HCT116 (cell line): Measurements from ENCODE around the gene ARCN1. TPM values are rescaled to one million over a fixed set of nuclear protein-coding genes. Genes with fewer than 3 reads are reported as not detected.

Source experiments
- ATAC-seq: fragments of 200-7000 bp; cut with Tn5 transposase; 2 replicates; pipeline ENCODE4 v1.9.1; 2020; ENCODE audit warnings: mild to moderate bottlenecking, moderate library complexity
- BruUV-seq: library from RNA; stranded (reverse); fragments of 400-500 nt; replicated peaks from 2 replicates; lab custom pipeline; 2021; lab: Mats Ljungman, UMichigan
- CTCF ChIA-PET: fragments of 300-600 bp; sonication (Branson Sonifier 250); formaldehyde crosslinking; loops from one replicate; lab custom pipeline; 2021; ENCODE audit warnings: antibody characterized with exemption; lab: Charles Lee
- POLR2A ChIA-PET: fragments of 300-600, 350-600 bp; sonication (Branson Sonifier 250); formaldehyde crosslinking; loops from one replicate; lab custom pipeline; 2021; ENCODE audit warnings: antibody characterized with exemption; lab: Charles Lee
- RAD21 ChIA-PET, 2 experiments: fragments of 300-600 bp; sonication (Branson Sonifier 250); formaldehyde crosslinking; loops; one replicate each; lab custom pipeline; 2023; ENCODE audit warnings: low total read pairs in 2 of 2; ENCODE audit not compliant: uncharacterized antibody in 2 of 2, unreplicated experiment in 2 of 2, low non-redundant PET in 1 of 2; lab: Charles Lee
- DNase-seq: peaks from one replicate; pipeline ENCODE4 v3.0.0-alpha.2; 2010; ENCODE audit warnings: low read depth, low spot score
- H2AFZ ChIP-seq: fragments of 200-600 bp; shearing (Covaris generic), sonication (generic); 2 replicates; pipeline ENCODE4 v1.6.1; 2017; ENCODE audit warnings: low read depth, mixed run types, mixed read lengths, antibody characterized with exemption, low read length; ENCODE audit not compliant: poor library complexity, severe bottlenecking
- H3K27ac ChIP-seq: 2 replicates; pipeline ENCODE4 v1.5.1; 2012; ENCODE audit warnings: low read depth, low read length
- H3K27me3 ChIP-seq: fragments of 200-600 bp; sonication (generic); 2 replicates; pipeline ENCODE4 v1.6.1; 2016; ENCODE audit warnings: mixed run types, low read length, mixed read lengths; ENCODE audit not compliant: insufficient read depth
- H3K36me3 ChIP-seq, 2 experiments: fragments of 200-500 bp in 1 of 2; fragments of 200-600 bp in 1 of 2; sonication (Bioruptor generic) in 1 of 2; sonication (generic) in 1 of 2; 2 replicates each; pipeline versions ENCODE4 v1.5.1 to v1.6.1; 2014 to 2016; ENCODE audit warnings: low read length in 2 of 2, inconsistent platforms in 1 of 2, mixed read lengths in 1 of 2, mixed run types in 1 of 2; ENCODE audit not compliant: insufficient read depth in 2 of 2, control insufficient read depth in 1 of 2
- H3K4me1 ChIP-seq, 2 experiments: fragments of 200-600 bp in 1 of 2; sonication (generic) in 1 of 2; 2 replicates each; pipeline versions ENCODE4 v1.5.1 to v1.6.1; 2012 to 2017; ENCODE audit warnings: low read length in 2 of 2, inconsistent platforms in 1 of 2, mild to moderate bottlenecking in 1 of 2, mixed read lengths in 1 of 2, mixed run types in 1 of 2, moderate library complexity in 1 of 2; ENCODE audit not compliant: insufficient read depth in 2 of 2, control insufficient read depth in 1 of 2
- H3K4me2 ChIP-seq: fragments of 200-600 bp; sonication (generic); 2 replicates; pipeline ENCODE4 v1.6.1; 2017; ENCODE audit warnings: mixed run types, low read length, mixed read lengths
- H3K4me3 ChIP-seq, 2 experiments: fragments of 200-600 bp in 1 of 2; sonication (generic) in 1 of 2; replicated peaks in 1 of 2; 2 replicates each; pipeline ENCODE4 v1.5.1; 2011 to 2016; ENCODE audit warnings: low read length in 2 of 2, control low read depth in 1 of 2, low read depth in 1 of 2, mild to moderate bottlenecking in 1 of 2, mixed read lengths in 1 of 2, mixed run types in 1 of 2
- H3K79me2 ChIP-seq: fragments of 200-600 bp; sonication (generic); 2 replicates; pipeline ENCODE4 v1.6.1; 2017; ENCODE audit warnings: mild to moderate bottlenecking, mixed run types, low read length, moderate library complexity, mixed read lengths; ENCODE audit not compliant: insufficient read depth
- H3K9ac ChIP-seq: fragments of 200-600 bp; sonication (generic); 2 replicates; pipeline ENCODE4 v1.6.1; 2016; ENCODE audit warnings: low read length, mixed read lengths
- H3K9me2 ChIP-seq: fragments of 200-600 bp; sonication (generic), shearing (Covaris generic); 2 replicates; pipeline ENCODE4 v1.6.1; 2017; ENCODE audit warnings: mixed run types, mild to moderate bottlenecking, moderate library complexity; ENCODE audit not compliant: insufficient read depth
- H3K9me3 ChIP-seq, 2 experiments: fragments of 200-500 bp in 1 of 2; fragments of 200-600 bp in 1 of 2; sonication (Bioruptor generic) in 1 of 2; sonication (generic) in 1 of 2; 2 replicates each; pipeline ENCODE4 v1.6.1; 2014 to 2017; ENCODE audit warnings: low read length in 2 of 2, mixed read lengths in 2 of 2, inconsistent platforms in 1 of 2, low read depth in 1 of 2, mild to moderate bottlenecking in 1 of 2, mixed run types in 1 of 2, moderate library complexity in 1 of 2; ENCODE audit not compliant: control insufficient read depth in 1 of 2, insufficient read depth in 1 of 2
- H4K20me1 ChIP-seq: fragments of 200-600 bp; sonication (generic), shearing (Covaris generic); 2 replicates; pipeline ENCODE4 v1.6.1; 2017; ENCODE audit warnings: mixed run types, mild to moderate bottlenecking, moderate library complexity; ENCODE audit not compliant: insufficient read depth
- EGR1 ChIP-seq: IDR thresholded peaks from 2 replicates; pipeline ENCODE4 v1.6.1; 2012; ENCODE audit warnings: low read depth
- ELF1 ChIP-seq: IDR thresholded peaks from 2 replicates; pipeline ENCODE4 v1.6.1; 2012; ENCODE audit warnings: low read depth, borderline replicate concordance
- EZH2 ChIP-seq: fragments of 200-600 bp; sonication (generic); IDR thresholded peaks from 2 replicates; pipeline ENCODE4 v1.6.1; 2017; ENCODE audit warnings: antibody characterized with exemption, mixed run types
- FOSL1 ChIP-seq: IDR thresholded peaks from 2 replicates; pipeline ENCODE4 v1.6.1; 2012; ENCODE audit warnings: low read depth
- POLR2A ChIP-seq: IDR thresholded peaks from 2 replicates; pipeline ENCODE4 v1.7.0; 2011; ENCODE audit warnings: borderline replicate concordance; ENCODE audit not compliant: insufficient read depth, insufficient read length; ENCODE audit errors: extremely low read depth
- POLR2AphosphoS5 ChIP-seq: IDR thresholded peaks from 2 replicates; pipeline ENCODE4 v1.6.1; 2011; ENCODE audit warnings: mild to moderate bottlenecking, low read depth, low read length, moderate library complexity
- RAD21 ChIP-seq: IDR thresholded peaks from 2 replicates; pipeline ENCODE4 v1.6.1; 2012; ENCODE audit warnings: low read depth, mild to moderate bottlenecking
- SIN3A ChIP-seq: IDR thresholded peaks from 2 replicates; pipeline ENCODE4 v1.6.1; 2012; ENCODE audit warnings: low read depth
- SRF ChIP-seq: IDR thresholded peaks from 2 replicates; pipeline ENCODE4 v1.6.1; 2012; ENCODE audit warnings: low read depth
- TCF7L2 ChIP-seq: IDR thresholded peaks from 2 replicates; pipeline ENCODE4 v1.7.0; 2011; ENCODE audit warnings: borderline replicate concordance, inconsistent platforms; ENCODE audit not compliant: insufficient read depth, insufficient read length; ENCODE audit errors: extremely low read depth
- YY1 ChIP-seq: IDR thresholded peaks from 2 replicates; pipeline ENCODE4 v1.6.1; 2011; ENCODE audit warnings: low read length, low read depth, moderate library complexity, mild to moderate bottlenecking; ENCODE audit not compliant: insufficient replicate concordance; ENCODE audit errors: extremely low read depth
- ZFX ChIP-seq: fragments of 450-650 bp; IDR thresholded peaks from 2 replicates; pipeline ENCODE4 v1.6.1; 2017
- ZNF274 ChIP-seq: fragments of 200-500 bp; sonication (Bioruptor generic); IDR thresholded peaks from 2 replicates; pipeline ENCODE4 v1.6.1; 2014; ENCODE audit warnings: mild to moderate bottlenecking, low read depth, low read length, inconsistent platforms
- intact Hi-C: fragments of 100-400 bp; cut with micrococcal nuclease; formaldehyde crosslinking; loops from 2 replicates; pipeline ENCODE4 v1.10.0; 2022
- total RNA-seq: library from RNA; stranded (reverse); gene quantifications from one replicate; pipeline ENCODE4 v1.2.1, GENCODE V29; 2021; ENCODE audit not compliant: unreplicated experiment
- TF ChIP-seq, protein P1 (sequence below): IDR thresholded peaks from 2 replicates; pipeline ENCODE4 v1.6.1; 2012
- TF ChIP-seq, protein P2 (sequence below): IDR thresholded peaks from 2 replicates; pipeline ENCODE4 v1.6.1; 2012
- TF ChIP-seq, protein P3 (sequence below), 3 experiments: fragments of 200-600 bp in 1 of 3; sonication (generic) in 1 of 3; IDR thresholded peaks in 2 of 3; conservative IDR thresholded peaks in 1 of 3; 2 replicates each; pipeline ENCODE4 v1.5.1; 2012 to 2017; ENCODE audit warnings: low read depth in 2 of 3, low read length in 2 of 3, antibody characterized with exemption in 1 of 3, borderline replicate concordance in 1 of 3, control low read depth in 1 of 3, mild to moderate bottlenecking in 1 of 3, mixed read lengths in 1 of 3, mixed run types in 1 of 3, moderate library complexity in 1 of 3; ENCODE audit not compliant: insufficient read depth in 1 of 3
- TF ChIP-seq, protein P4 (sequence below): IDR thresholded peaks from 2 replicates; pipeline ENCODE4 v1.6.1; 2011; ENCODE audit warnings: mild to moderate bottlenecking, low read length, moderate library complexity; ENCODE audit not compliant: insufficient replicate concordance; ENCODE audit errors: extremely low read depth

The ARCN1 gene
- total RNA-seq, 1 experiment from 2014 or later, result 147 TPM

DNA sequence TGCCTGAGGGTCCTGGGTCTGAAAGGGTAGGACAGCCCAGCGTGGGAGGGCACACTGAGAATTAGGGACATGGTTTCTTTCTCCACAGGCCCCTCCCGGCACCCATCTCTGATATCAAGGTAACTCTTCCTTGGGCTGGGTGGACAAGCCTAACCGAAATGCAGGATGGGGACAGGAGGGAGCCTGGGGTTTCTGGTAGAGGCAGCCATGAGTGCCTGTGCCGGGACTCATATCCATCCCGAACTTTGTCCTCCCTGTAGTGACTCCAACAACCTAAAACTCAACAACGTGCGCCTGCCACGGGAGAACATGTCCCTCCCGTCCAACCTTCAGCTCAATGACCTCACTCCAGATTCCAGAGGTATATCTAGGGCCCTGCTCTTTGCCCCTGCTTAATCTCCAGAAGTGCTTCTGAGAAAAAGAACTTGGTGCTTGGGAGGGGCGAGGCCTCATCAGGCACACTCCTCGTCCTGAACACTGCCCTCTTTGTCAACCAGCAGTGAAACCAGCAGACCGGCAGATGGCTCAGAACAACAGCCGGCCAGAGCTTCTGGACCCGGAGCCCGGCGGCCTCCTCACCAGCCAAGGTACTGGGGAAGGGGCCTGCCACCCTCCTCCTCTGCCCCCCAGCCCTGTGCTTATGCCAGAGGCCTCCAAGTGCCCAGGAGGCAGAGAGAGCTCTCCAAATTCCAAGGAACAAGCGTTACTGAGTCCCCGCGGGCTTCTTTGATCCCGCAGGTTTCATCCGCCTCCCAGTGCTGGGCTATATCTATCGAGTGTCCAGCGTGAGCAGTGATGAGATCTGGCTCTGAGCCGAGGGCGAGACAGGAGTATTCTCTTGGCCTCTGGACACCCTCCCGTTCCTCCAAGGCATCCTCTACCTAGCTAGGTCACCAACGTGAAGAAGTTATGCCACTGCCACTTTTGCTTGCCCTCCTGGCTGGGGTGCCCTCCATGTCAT is 38.2 kb upstream of the ARCN1 start:
- CTCF ChIA-PET, result no interaction called here
- DNase-seq, result no peak
- H3K27me3 ChIP-seq, result no peaks in the 10 kb centered on the region
- no peak for TF ChIP-seq EZH2
- TF ChIP-seq YY1, result no peak
- no peak for TF ChIP-seq TCF7L2
- TF ChIP-seq, protein P1, sequence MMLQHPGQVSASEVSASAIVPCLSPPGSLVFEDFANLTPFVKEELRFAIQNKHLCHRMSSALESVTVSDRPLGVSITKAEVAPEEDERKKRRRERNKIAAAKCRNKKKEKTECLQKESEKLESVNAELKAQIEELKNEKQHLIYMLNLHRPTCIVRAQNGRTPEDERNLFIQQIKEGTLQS, result no peak
- TF ChIP-seq, protein P2, sequence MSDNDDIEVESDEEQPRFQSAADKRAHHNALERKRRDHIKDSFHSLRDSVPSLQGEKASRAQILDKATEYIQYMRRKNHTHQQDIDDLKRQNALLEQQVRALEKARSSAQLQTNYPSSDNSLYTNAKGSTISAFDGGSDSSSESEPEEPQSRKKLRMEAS, result no peak
- TF ChIP-seq FOSL1, result no peak
- no peak for TF ChIP-seq EGR1
- no peak for TF ChIP-seq POLR2AphosphoS5
- no peak for TF ChIP-seq ELF1
- TF ChIP-seq SRF, result no peak
- no peak for TF ChIP-seq SIN3A
- TF ChIP-seq RAD21, result no peak
- TF ChIP-seq, protein P3, sequence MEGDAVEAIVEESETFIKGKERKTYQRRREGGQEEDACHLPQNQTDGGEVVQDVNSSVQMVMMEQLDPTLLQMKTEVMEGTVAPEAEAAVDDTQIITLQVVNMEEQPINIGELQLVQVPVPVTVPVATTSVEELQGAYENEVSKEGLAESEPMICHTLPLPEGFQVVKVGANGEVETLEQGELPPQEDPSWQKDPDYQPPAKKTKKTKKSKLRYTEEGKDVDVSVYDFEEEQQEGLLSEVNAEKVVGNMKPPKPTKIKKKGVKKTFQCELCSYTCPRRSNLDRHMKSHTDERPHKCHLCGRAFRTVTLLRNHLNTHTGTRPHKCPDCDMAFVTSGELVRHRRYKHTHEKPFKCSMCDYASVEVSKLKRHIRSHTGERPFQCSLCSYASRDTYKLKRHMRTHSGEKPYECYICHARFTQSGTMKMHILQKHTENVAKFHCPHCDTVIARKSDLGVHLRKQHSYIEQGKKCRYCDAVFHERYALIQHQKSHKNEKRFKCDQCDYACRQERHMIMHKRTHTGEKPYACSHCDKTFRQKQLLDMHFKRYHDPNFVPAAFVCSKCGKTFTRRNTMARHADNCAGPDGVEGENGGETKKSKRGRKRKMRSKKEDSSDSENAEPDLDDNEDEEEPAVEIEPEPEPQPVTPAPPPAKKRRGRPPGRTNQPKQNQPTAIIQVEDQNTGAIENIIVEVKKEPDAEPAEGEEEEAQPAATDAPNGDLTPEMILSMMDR (IDR thresholded peaks at IDR 0.05 in 2 of 3, conservative IDR thresholded peaks at IDR 0.05 in 1 of 3; ENCODE audit: borderline replicate concordance in 1 of 3, insufficient read depth in 1 of 3, low read depth in 2 of 3, low read length in 2 of 3), result no peak
- no peak for TF ChIP-seq ZFX
- no peak for TF ChIP-seq ZNF274
- TF ChIP-seq POLR2A, result no peak
- TF ChIP-seq, protein P4, sequence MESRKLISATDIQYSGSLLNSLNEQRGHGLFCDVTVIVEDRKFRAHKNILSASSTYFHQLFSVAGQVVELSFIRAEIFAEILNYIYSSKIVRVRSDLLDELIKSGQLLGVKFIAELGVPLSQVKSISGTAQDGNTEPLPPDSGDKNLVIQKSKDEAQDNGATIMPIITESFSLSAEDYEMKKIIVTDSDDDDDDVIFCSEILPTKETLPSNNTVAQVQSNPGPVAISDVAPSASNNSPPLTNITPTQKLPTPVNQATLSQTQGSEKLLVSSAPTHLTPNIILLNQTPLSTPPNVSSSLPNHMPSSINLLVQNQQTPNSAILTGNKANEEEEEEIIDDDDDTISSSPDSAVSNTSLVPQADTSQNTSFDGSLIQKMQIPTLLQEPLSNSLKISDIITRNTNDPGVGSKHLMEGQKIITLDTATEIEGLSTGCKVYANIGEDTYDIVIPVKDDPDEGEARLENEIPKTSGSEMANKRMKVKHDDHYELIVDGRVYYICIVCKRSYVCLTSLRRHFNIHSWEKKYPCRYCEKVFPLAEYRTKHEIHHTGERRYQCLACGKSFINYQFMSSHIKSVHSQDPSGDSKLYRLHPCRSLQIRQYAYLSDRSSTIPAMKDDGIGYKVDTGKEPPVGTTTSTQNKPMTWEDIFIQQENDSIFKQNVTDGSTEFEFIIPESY, result no peak
- TF ChIP-seq, all 23 proteins: peak for 0
- Histone ChIP-seq H3K27ac (no peak overlapping the region), H3K4me2 (no peak overlapping the region), H3K4me1 (peaks cover 30 to 47% of the 10 kb centered on the region in 2 experiments), H3K9ac (no peak overlapping the region), H3K36me3 (no peaks in the 10 kb centered on the region; a peak in 1 of 4 replicates), H3K4me3 (no peak overlapping the region), H3K9me2 (no peaks in the 10 kb centered on the region), H2AFZ (no peak overlapping the region), H4K20me1 (no peaks in the 10 kb centered on the region), H3K79me2 (no peaks in the 10 kb centered on the region), H3K9me3 (no peaks in the 10 kb centered on the region)
- BruUV-seq, result no TSS peak
- ChIA-PET RAD21 (no interaction called here), POLR2A (no interaction called here)
- ATAC-seq, result no peak
- intact Hi-C loops, result no loop called here
